ENCODE results near the gene CXXC5. TPM values are rescaled to one million over a fixed set of nuclear protein-coding genes. Genes with fewer than 3 reads are reported as not detected.

CXXC5 gene
- total and polyA plus RNA-seq, 12 donors, result 28.7 to 51.6 (median 36.0) TPM

DNA sequence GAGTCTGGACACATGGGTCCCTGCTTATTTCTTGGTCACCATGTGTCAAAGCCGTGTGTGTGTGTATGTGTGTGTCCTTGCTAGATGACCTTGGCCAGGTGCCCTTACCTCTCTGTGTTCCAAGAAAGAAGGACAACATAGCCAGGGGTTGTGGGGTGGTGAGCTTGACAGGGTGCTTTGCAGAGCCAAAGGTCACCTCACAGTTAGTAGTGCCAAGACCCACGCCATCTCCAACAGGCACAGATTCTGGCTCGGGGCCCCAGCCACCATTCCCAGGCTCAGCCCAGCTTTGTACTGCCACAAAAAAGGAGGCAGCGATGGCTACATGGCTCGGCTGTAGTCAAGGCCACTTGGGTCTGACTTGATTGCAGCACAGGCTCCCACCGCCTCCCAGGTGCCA, 39.5 kb downstream of the CXXC5 start:
- DNase-seq, result no peak
- ATAC-seq, result peak in 3 of 8 donors; percentile 5 to 11 (median 9)

DNA sequence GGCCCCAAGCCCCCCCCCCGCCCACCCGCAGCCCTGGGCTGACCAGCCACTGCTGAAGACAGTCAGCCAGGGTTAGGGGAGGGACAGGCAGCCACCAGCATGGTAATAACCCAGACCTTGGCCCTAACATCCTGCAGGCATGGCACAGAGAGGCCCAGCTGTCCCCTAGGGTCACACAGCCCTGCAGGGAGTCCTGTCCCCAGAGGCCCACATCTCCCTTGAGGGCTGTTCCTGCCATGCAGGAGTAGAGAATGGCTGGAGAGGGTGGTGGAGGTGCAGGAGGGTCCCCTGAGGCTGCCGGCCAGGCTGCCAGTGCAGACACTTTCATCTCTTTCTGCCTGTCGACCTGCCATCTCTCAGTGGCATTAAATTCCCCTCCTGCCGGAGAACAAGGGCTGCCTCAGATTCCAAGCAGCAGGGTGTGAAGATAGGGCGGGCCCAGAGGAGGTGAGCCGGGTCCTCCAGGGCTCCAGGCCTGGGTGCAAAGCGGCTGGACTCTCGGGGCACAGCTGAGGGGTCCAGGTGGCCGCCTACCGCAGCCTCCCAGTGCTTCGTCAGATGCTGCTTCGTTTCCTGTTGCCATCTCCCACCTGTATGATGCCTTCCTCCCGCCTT, 40.0 kb downstream of the CXXC5 start:
- Histone ChIP-seq H3K27ac (peak overlapping the region in 8 of 10 donors; percentile 50 to 75 (median 67)), H3K36me3 (peaks cover 0 to 16% (median 5%) of the 10 kb centered on the region in 9 donors), H3K9me3 (no peaks in the 10 kb centered on the region), H3K4me1 (peaks cover 20 to 87% (median 59%) of the 10 kb centered on the region in 9 donors), H3K4me3 (no peak overlapping the region), H3K27me3 (no peaks in the 10 kb centered on the region)
- DNase-seq (no peak), ATAC-seq (no peak)
- TF ChIP-seq, protein P1, sequence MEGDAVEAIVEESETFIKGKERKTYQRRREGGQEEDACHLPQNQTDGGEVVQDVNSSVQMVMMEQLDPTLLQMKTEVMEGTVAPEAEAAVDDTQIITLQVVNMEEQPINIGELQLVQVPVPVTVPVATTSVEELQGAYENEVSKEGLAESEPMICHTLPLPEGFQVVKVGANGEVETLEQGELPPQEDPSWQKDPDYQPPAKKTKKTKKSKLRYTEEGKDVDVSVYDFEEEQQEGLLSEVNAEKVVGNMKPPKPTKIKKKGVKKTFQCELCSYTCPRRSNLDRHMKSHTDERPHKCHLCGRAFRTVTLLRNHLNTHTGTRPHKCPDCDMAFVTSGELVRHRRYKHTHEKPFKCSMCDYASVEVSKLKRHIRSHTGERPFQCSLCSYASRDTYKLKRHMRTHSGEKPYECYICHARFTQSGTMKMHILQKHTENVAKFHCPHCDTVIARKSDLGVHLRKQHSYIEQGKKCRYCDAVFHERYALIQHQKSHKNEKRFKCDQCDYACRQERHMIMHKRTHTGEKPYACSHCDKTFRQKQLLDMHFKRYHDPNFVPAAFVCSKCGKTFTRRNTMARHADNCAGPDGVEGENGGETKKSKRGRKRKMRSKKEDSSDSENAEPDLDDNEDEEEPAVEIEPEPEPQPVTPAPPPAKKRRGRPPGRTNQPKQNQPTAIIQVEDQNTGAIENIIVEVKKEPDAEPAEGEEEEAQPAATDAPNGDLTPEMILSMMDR (IDR thresholded peaks at IDR 0.05), result no peak
- intact Hi-C loops (cut with DNase I), result loop anchor here in 8 of 10 donors (2.0 to 5.0 kb wide), 4 partner anchors 36 to 53 kb away; no protein-coding TSS in a partner anchor
- 83 to 92% methylated on average over 13 to 14 of the region's 14 CpGs for WGBS, 2 donors

More for the DNA sequence above, 39.5 kb downstream of the CXXC5 start:
- H3K4me1 ChIP-seq, result peaks cover 20 to 82% (median 57%) of the 10 kb centered on the region in 9 donors
- intact Hi-C loops (cut with DNase I), result loop anchor here in 8 of 10 donors (2.0 to 5.0 kb wide), 4 partner anchors 35 to 53 kb away; no protein-coding TSS in a partner anchor
- no peaks in the 10 kb centered on the region for H3K27me3 ChIP-seq
- TF ChIP-seq, protein P1 (IDR thresholded peaks at IDR 0.05), result no peak
- H3K36me3 ChIP-seq, result peaks cover 0 to 21% (median 9%) of the 10 kb centered on the region in 9 donors
- WGBS, 2 donors, result 64 to 65% methylated on average over 6 of the region's 6 CpGs
- no peak overlapping the region for H3K4me3 ChIP-seq
- peak overlapping the region in 9 of 10 donors; percentile 31 to 75 (median 66) for H3K27ac ChIP-seq
- H3K9me3 ChIP-seq, result no peaks in the 10 kb centered on the region

DNA sequence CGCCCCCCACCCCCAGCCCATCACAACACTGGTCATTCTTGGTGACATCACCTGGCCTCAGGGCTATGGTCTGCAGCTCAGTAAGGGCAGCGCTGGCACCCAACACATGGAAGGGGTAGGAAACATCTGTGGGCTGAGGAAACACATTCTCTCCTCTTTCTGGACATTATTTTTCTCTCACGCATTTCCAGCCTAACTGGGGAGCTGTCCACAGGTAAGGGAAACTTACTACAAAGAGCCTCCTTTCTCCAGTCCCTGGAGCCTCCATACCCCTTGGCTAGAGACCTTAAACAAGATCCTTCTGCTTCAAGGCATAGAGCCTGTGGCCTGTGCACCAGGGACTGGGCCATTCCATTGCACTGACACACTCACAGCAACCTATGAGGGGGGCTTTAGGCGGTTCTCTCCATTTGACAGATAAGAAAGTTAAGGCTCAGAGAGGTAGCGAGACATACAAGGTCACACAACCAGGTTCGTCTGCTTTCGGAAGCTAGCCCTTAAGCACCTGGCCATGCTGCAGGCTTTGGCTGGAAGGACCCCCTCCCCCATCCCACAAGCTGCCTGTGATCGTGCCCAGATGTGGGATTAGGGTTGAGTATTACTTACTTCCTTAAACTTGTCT, 40.7 kb downstream of the CXXC5 start:
- Histone ChIP-seq H3K4me3 (no peak overlapping the region), H3K9me3 (no peaks in the 10 kb centered on the region), H3K4me1 (peaks cover 20 to 94% (median 63%) of the 10 kb centered on the region in 9 donors), H3K36me3 (peaks cover 0 to 9% (median 0%) of the 10 kb centered on the region in 9 donors), H3K27me3 (no peaks in the 10 kb centered on the region), H3K27ac (peak overlapping the region in 4 of 10 donors; percentile 5 to 73 (median 36))
- TF ChIP-seq, protein P1 (IDR thresholded peaks at IDR 0.05), result no peak
- DNase-seq, result no peak
- intact Hi-C loops (cut with DNase I), result loop anchor here in 8 of 10 donors (2.0 to 5.0 kb wide), 4 partner anchors 37 to 54 kb away; no protein-coding TSS in a partner anchor
- WGBS, 2 donors, result 82 to 84% methylated on average over 8 of the region's 8 CpGs
- no peak for ATAC-seq

DNA sequence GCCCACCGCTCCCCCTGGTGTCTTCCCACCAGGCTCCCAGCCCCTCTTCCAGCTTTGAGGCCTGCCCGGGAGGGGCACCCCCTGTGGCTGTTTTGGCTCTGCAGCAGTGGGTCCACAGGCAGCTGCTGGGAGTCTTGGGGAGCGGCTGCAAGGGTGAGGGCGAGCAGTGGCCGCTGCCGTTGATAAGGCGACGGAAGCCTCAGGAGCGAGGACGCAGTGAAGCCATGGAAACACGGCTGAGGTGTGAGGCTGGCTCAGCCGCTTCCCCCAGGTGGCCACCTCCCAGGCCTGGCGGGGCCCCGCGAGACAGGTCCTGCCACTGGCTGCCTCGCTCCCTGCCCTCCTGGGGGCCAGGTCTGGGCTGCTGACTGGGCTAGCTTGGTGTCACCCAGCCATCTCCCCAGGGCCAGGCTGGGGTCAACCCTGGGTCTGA, 41.5 kb downstream of the CXXC5 start:
- Histone ChIP-seq H3K36me3 (peaks cover 0 to 1% (median 0%) of the 10 kb centered on the region in 9 donors), H3K27me3 (no peaks in the 10 kb centered on the region), H3K9me3 (no peaks in the 10 kb centered on the region), H3K27ac (peak overlapping the region in 7 of 10 donors; percentile 5 to 73 (median 43)), H3K4me3 (no peak overlapping the region), H3K4me1 (peaks cover 20 to 91% (median 59%) of the 10 kb centered on the region in 9 donors)
- peak in 7 of 8 donors; percentile 6 to 21 (median 13) for ATAC-seq
- no peak for DNase-seq
- TF ChIP-seq, protein P1 (IDR thresholded peaks at IDR 0.05), result no peak
- 39 to 48% methylated on average over 16 of the region's 16 CpGs for WGBS, 2 donors
- intact Hi-C loops (cut with DNase I), result loop anchor here (1.0 to 10.0 kb wide), 9 partner anchors 37 to 275 kb away; no protein-coding TSS in a partner anchor

All from heart right ventricle (tissue), 16 donors.